Bone marrow (tissue), 2 donors: ENCODE results near the gene FAM181A.

Experiments used
- DNase-seq, 2 donors: peaks; one replicate each; lab custom pipeline; 2025; lab: John Stamatoyannopoulos, UW

Gene FAM181A

DNA sequence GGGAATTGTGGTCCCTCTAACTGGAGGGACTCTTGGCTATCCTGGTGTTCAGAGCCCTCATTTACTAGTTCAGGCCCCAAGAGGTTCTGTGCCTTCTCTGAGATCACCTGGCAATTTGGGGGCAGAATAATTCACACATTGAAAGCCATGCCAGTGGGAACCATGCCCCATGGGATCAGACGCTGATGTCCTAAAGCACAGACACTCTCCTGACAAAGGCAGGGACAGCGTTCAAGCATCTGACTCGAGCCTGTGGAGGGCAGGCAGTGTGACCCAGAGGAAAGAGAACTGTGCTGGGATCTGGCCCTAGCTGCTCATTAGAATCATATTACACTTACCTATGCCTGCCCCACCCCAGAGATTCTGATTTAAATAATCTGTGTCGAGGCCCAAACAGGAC is 51.6 kb downstream of the FAM181A start:
- DNase-seq: no peak
